Neural progenitor cell (in vitro differentiated cells): ENCODE data around the gene NAGS.

ENCODE experiments used
- EZH2 ChIP-seq: fragments of 200-600 bp; sonication (generic); IDR thresholded peaks from 2 replicates; pipeline ENCODE4 v1.6.1; 2017; ENCODE audit warnings: antibody characterized with exemption, mild to moderate bottlenecking, moderate library complexity
- EZH2phosphoT487 ChIP-seq: fragments of 200-600 bp; sonication (generic); IDR thresholded peaks from 2 replicates; pipeline ENCODE4 v1.6.1; 2017; ENCODE audit warnings: antibody characterized with exemption
- TF ChIP-seq, protein P1 (sequence below): fragments of 200-600 bp; sonication (generic); IDR thresholded peaks from 2 replicates; pipeline ENCODE4 v1.5.1; 2017; ENCODE audit warnings: antibody characterized with exemption, mild to moderate bottlenecking

- TF ChIP-seq, protein P1, sequence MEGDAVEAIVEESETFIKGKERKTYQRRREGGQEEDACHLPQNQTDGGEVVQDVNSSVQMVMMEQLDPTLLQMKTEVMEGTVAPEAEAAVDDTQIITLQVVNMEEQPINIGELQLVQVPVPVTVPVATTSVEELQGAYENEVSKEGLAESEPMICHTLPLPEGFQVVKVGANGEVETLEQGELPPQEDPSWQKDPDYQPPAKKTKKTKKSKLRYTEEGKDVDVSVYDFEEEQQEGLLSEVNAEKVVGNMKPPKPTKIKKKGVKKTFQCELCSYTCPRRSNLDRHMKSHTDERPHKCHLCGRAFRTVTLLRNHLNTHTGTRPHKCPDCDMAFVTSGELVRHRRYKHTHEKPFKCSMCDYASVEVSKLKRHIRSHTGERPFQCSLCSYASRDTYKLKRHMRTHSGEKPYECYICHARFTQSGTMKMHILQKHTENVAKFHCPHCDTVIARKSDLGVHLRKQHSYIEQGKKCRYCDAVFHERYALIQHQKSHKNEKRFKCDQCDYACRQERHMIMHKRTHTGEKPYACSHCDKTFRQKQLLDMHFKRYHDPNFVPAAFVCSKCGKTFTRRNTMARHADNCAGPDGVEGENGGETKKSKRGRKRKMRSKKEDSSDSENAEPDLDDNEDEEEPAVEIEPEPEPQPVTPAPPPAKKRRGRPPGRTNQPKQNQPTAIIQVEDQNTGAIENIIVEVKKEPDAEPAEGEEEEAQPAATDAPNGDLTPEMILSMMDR, result no peak
- TF ChIP-seq EZH2 (no peak), EZH2phosphoT487 (no peak)
Observed at GRCh38 chr17:44010966-44011647, 6.7 kb downstream of the NAGS start.
